Neural progenitor cell (in vitro differentiated cells): ENCODE data around the gene SMC6. TPM values are rescaled to one million over a fixed set of nuclear protein-coding genes. Genes with fewer than 3 reads are reported as not detected.

Experiments
- DNase-seq: peaks from one replicate; pipeline ENCODE4 v3.0.0-alpha.2; 2016; ENCODE audit warnings: low spot score
- H2AFZ ChIP-seq: fragments of 200-600 bp; sonication (generic); replicated peaks from 2 replicates; pipeline ENCODE4 v1.6.1; 2016; ENCODE audit warnings: antibody characterized with exemption
- H3F3A ChIP-seq: fragments of 200-600 bp; sonication (generic); 2 replicates; pipeline ENCODE4 v1.6.1; 2016; ENCODE audit warnings: antibody characterized with exemption, low read depth
- H3K27ac ChIP-seq: fragments of 200-600 bp; sonication (generic); 2 replicates; pipeline ENCODE4 v1.5.1; 2016; ENCODE audit warnings: mild to moderate bottlenecking
- H3K27me3 ChIP-seq: fragments of 200-600 bp; sonication (generic); 2 replicates; pipeline ENCODE4 v1.6.1; 2016; ENCODE audit warnings: mild to moderate bottlenecking, moderate library complexity
- H3K36me3 ChIP-seq: fragments of 200-600 bp; sonication (generic); 2 replicates; pipeline ENCODE4 v1.5.1; 2016
- H3K4me1 ChIP-seq: fragments of 200-600 bp; sonication (generic); 2 replicates; pipeline ENCODE4 v1.6.1; 2016; ENCODE audit warnings: mixed run types
- H3K4me2 ChIP-seq: fragments of 200-600 bp; sonication (generic); 2 replicates; pipeline ENCODE4 v1.6.1; 2016
- H3K4me3 ChIP-seq: fragments of 200-600 bp; sonication (generic); 2 replicates; pipeline ENCODE4 v1.5.1; 2016
- H3K79me2 ChIP-seq: fragments of 200-600 bp; sonication (generic); 2 replicates; pipeline ENCODE4 v1.6.1; 2016; ENCODE audit warnings: low read depth
- H3K9ac ChIP-seq: fragments of 200-600 bp; sonication (generic); 2 replicates; pipeline ENCODE4 v1.6.1; 2016
- H3K9me3 ChIP-seq: fragments of 200-600 bp; sonication (generic); 2 replicates; pipeline ENCODE4 v1.5.1; 2016; ENCODE audit warnings: low read depth
- H4K20me1 ChIP-seq: fragments of 200-600 bp; sonication (generic); 2 replicates; pipeline ENCODE4 v1.6.1; 2016; ENCODE audit warnings: low read depth
- H3K27ac Mint-ChIP-seq: 3 replicates; pipeline ENCODE4 v1.8.0; 2021; ENCODE audit warnings: mixed read lengths
- H3K27me3 Mint-ChIP-seq: 2 replicates; pipeline ENCODE4 v1.8.0; 2022; ENCODE audit warnings: low read depth, mild to moderate bottlenecking, inconsistent platforms, moderate library complexity, mixed read lengths; ENCODE audit not compliant: insufficient read depth
- H3K36me3 Mint-ChIP-seq: 3 replicates; pipeline ENCODE4 v1.8.0; 2021; ENCODE audit warnings: mixed read lengths
- H3K4me1 Mint-ChIP-seq: 3 replicates; pipeline ENCODE4 v1.8.0; 2021; ENCODE audit warnings: mixed read lengths
- H3K4me3 Mint-ChIP-seq: 3 replicates; pipeline ENCODE4 v1.8.0; 2021; ENCODE audit warnings: mild to moderate bottlenecking, moderate library complexity, mixed read lengths
- H3K9me3 Mint-ChIP-seq: 3 replicates; pipeline ENCODE4 v1.8.0; 2020; ENCODE audit warnings: mixed read lengths
- CTCF ChIP-seq: fragments of 200-600 bp; sonication (generic); IDR thresholded peaks from 2 replicates; pipeline ENCODE4 v1.5.1; 2017; ENCODE audit warnings: antibody characterized with exemption, mild to moderate bottlenecking
- EZH2 ChIP-seq: fragments of 200-600 bp; sonication (generic); IDR thresholded peaks from 2 replicates; pipeline ENCODE4 v1.6.1; 2017; ENCODE audit warnings: antibody characterized with exemption, mild to moderate bottlenecking, moderate library complexity
- EZH2phosphoT487 ChIP-seq: fragments of 200-600 bp; sonication (generic); IDR thresholded peaks from 2 replicates; pipeline ENCODE4 v1.6.1; 2017; ENCODE audit warnings: antibody characterized with exemption
- total RNA-seq: library from RNA; depleted of rRNA; stranded (reverse); fragments of >200 nt; gene quantifications from 2 replicates; pipeline ENCODE4 v1.2.3, GENCODE V29; 2015; ENCODE audit warnings: low replicate concordance

Gene SMC6
- total RNA-seq, 1 donor from 2014 or later: 56.8 TPM

DNA sequence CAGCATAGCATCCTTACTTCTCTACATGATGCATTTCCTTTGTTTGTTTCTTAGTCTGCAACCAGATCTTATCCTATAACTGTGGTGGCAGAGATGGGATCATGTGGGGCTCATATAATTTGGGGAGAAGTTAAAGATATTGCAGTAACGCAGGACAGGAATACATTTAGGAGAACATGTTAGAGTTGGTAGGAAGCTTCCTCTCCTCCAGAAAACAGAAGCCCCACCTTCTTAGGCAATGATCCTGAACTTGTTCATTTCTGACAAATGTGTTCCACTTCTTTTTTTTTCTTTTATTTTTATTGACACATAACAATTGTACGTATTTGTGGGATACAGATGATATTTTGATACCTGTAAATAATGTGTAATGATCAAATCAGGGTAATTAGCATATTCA is 113.2 kb downstream of the SMC6 start:
- no peaks in the 10 kb centered on the region for H3K9me3 ChIP-seq
- peaks cover 15% of the 10 kb centered on the region for H3K4me1 Mint-ChIP-seq
- H3K9ac ChIP-seq: no peak overlapping the region
- peaks cover 4% of the 10 kb centered on the region for H4K20me1 ChIP-seq
- no peak overlapping the region for H2AFZ ChIP-seq
- peaks cover 2% of the 10 kb centered on the region for H3F3A ChIP-seq
- H3K4me2 ChIP-seq: no peak overlapping the region
- no peaks in the 10 kb centered on the region for H3K36me3 Mint-ChIP-seq
- H3K4me3 ChIP-seq: no peak overlapping the region
- H3K27me3 Mint-ChIP-seq: no peaks in the 10 kb centered on the region
- no peaks in the 10 kb centered on the region for H3K27me3 ChIP-seq
- H3K4me3 Mint-ChIP-seq: no peak overlapping the region
- no peaks in the 10 kb centered on the region for H3K4me1 ChIP-seq
- H3K79me2 ChIP-seq: no peaks in the 10 kb centered on the region
- H3K9me3 Mint-ChIP-seq: no peaks in the 10 kb centered on the region
- H3K27ac Mint-ChIP-seq: no peak overlapping the region
- no peak for DNase-seq
- no peak overlapping the region for H3K27ac ChIP-seq
- no peaks in the 10 kb centered on the region for H3K36me3 ChIP-seq
- TF ChIP-seq EZH2: no peak
- TF ChIP-seq EZH2phosphoT487: no peak
- TF ChIP-seq CTCF: no peak

DNA sequence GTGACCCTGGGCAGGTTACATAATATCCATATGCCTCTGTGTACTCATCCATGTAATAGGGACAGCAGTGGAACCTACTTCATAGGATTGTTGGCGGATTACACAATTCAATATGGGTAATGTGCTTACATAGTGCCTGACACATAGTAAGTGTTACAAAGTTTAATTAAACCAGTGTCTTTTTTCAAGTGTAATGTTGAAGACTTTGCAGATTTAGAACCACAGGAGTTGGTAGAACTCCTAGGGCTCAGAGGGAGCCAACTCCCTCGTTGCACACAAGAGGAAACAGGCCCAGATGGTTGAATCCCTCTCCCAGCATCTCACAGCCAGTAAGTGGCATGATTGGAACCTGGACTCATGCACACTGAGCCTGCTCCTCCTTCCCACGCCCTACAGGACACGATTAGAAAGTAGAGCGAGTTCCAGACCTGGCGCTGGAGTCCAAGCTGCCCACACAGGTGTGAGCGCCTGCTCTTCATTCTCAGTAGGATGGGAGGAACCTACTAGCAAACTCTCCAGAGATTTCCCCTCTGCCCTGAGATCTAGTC is 115.3 kb downstream of the SMC6 start:
- H3K4me2 ChIP-seq: no peak overlapping the region
- H3K36me3 Mint-ChIP-seq: no peaks in the 10 kb centered on the region

GRCh38 chr2:17637131-17637906 is 116.3 kb downstream of the SMC6 start:
- Histone ChIP-seq H3K27ac (no peak overlapping the region), H3K4me2 (no peak overlapping the region)
- no peaks in the 10 kb centered on the region for H3K9me3 Mint-ChIP-seq

More for the DNA sequence above, 115.3 kb downstream of the SMC6 start:
- no peaks in the 10 kb centered on the region for H3K4me1 ChIP-seq
- H3K9me3 Mint-ChIP-seq: no peaks in the 10 kb centered on the region
- no peaks in the 10 kb centered on the region for H3F3A ChIP-seq
- H3K27me3 Mint-ChIP-seq: peaks cover 2% of the 10 kb centered on the region
- H3K27ac Mint-ChIP-seq: peak overlapping the region; percentile 33
- H3K36me3 ChIP-seq: no peaks in the 10 kb centered on the region
- no peak overlapping the region for H3K9ac ChIP-seq
- no peaks in the 10 kb centered on the region for H4K20me1 ChIP-seq
- DNase-seq: no peak
- no peak overlapping the region for H3K4me3 Mint-ChIP-seq
- TF ChIP-seq CTCF (no peak), EZH2phosphoT487 (no peak), EZH2 (no peak)
- no peaks in the 10 kb centered on the region for H3K9me3 ChIP-seq
- no peak overlapping the region for H3K27ac ChIP-seq
- no peaks in the 10 kb centered on the region for H3K27me3 ChIP-seq
- no peak overlapping the region for H3K4me3 ChIP-seq
- H3K4me1 Mint-ChIP-seq: peaks cover 18% of the 10 kb centered on the region
- no peak overlapping the region for H2AFZ ChIP-seq
- no peaks in the 10 kb centered on the region for H3K79me2 ChIP-seq

More at GRCh38 chr2:17637131-17637906, 116.3 kb downstream of the SMC6 start:
- Histone ChIP-seq H3K9me3 (no peaks in the 10 kb centered on the region), H3F3A (no peaks in the 10 kb centered on the region), H3K79me2 (no peaks in the 10 kb centered on the region), H3K4me3 (no peak overlapping the region), H3K4me1 (no peaks in the 10 kb centered on the region), H3K36me3 (no peaks in the 10 kb centered on the region), H4K20me1 (no peaks in the 10 kb centered on the region), H3K9ac (no peak overlapping the region), H2AFZ (no peak overlapping the region), H3K27me3 (no peaks in the 10 kb centered on the region)
- TF ChIP-seq CTCF: no peak
- TF ChIP-seq EZH2: no peak
- TF ChIP-seq EZH2phosphoT487: no peak
- H3K4me1 Mint-ChIP-seq: peaks cover 18% of the 10 kb centered on the region
- H3K27me3 Mint-ChIP-seq: peaks cover 2% of the 10 kb centered on the region
- no peak overlapping the region for H3K4me3 Mint-ChIP-seq
- peak overlapping the region; percentile 66 for H3K27ac Mint-ChIP-seq
- H3K36me3 Mint-ChIP-seq: no peaks in the 10 kb centered on the region
- DNase-seq: no peak
